Mesenchymal stem cell (in vitro differentiated cells and primary cell): ENCODE measurements around the gene HDAC11.

ENCODE experiments used
- DNase-seq: peaks from one replicate; pipeline ENCODE4 v3.0.0-alpha.2; 2013
- H2AFZ ChIP-seq: one replicate; pipeline ENCODE4 v1.6.1; 2013; ENCODE audit warnings: low read depth, mild to moderate bottlenecking, control low read depth, inconsistent platforms, low read length, moderate library complexity
- H2AK5ac ChIP-seq: 2 replicates; pipeline ENCODE4 v1.6.1; 2013; ENCODE audit warnings: low read length, moderate library complexity, mild to moderate bottlenecking, inconsistent platforms; ENCODE audit not compliant: severe bottlenecking
- H2BK120ac ChIP-seq: one replicate; pipeline ENCODE4 v1.6.1; 2013; ENCODE audit warnings: low read depth, mild to moderate bottlenecking, inconsistent platforms, low read length, moderate library complexity
- H2BK12ac ChIP-seq, 2 experiments: one replicate each; pipeline ENCODE4 v1.6.1; 2013; ENCODE audit warnings: inconsistent platforms in 2 of 2, low read length in 2 of 2, mild to moderate bottlenecking in 2 of 2, moderate library complexity in 2 of 2, control low read depth in 1 of 2
- H2BK15ac ChIP-seq: one replicate; pipeline ENCODE4 v1.6.1; 2013; ENCODE audit warnings: mild to moderate bottlenecking, low read depth, inconsistent platforms; ENCODE audit not compliant: poor library complexity, severe bottlenecking
- H2BK5ac ChIP-seq: 2 replicates; pipeline ENCODE4 v1.6.1; 2013; ENCODE audit warnings: low read depth, mild to moderate bottlenecking, low read length, control low read depth, inconsistent platforms; ENCODE audit not compliant: poor library complexity, severe bottlenecking
- H3K14ac ChIP-seq, 2 experiments: one replicate each; pipeline ENCODE4 v1.6.1; 2013; ENCODE audit warnings: inconsistent platforms in 2 of 2, low read length in 2 of 2, control low read depth in 1 of 2, mild to moderate bottlenecking in 1 of 2, moderate library complexity in 1 of 2
- H3K18ac ChIP-seq, 2 experiments: one replicate each; pipeline ENCODE4 v1.6.1; 2013; ENCODE audit warnings: inconsistent platforms in 2 of 2, low read length in 2 of 2, control low read depth in 1 of 2, low read depth in 1 of 2, mild to moderate bottlenecking in 1 of 2
- H3K23ac ChIP-seq, 2 experiments: one replicate each; pipeline ENCODE4 v1.6.1; 2013; ENCODE audit warnings: inconsistent platforms in 2 of 2, low read length in 2 of 2, mild to moderate bottlenecking in 2 of 2, moderate library complexity in 2 of 2, control low read depth in 1 of 2
- H3K27ac ChIP-seq: 2 replicates; pipeline ENCODE4 v1.5.1; 2013; ENCODE audit warnings: mild to moderate bottlenecking, moderate library complexity, low read length, control low read depth, inconsistent platforms; ENCODE audit not compliant: poor library complexity, severe bottlenecking
- H3K27me3 ChIP-seq, 2 experiments: 2 replicates each; pipeline versions ENCODE4 v1.6.1 to v1.7.0; 2013; ENCODE audit warnings: low read length in 2 of 2, mild to moderate bottlenecking in 2 of 2, moderate library complexity in 2 of 2, control low read depth in 1 of 2, inconsistent platforms in 1 of 2; ENCODE audit not compliant: control insufficient read depth in 1 of 2, insufficient read depth in 1 of 2
- H3K36me3 ChIP-seq, 2 experiments: 2 replicates each; pipeline versions ENCODE4 v1.6.1 to v1.7.0; 2013; ENCODE audit warnings: low read length in 2 of 2, control low read depth in 1 of 2, inconsistent platforms in 1 of 2, low read depth in 1 of 2, mild to moderate bottlenecking in 1 of 2; ENCODE audit not compliant: insufficient read depth in 2 of 2, control insufficient read depth in 1 of 2
- H3K4ac ChIP-seq, 2 experiments: one replicate each; pipeline ENCODE4 v1.6.1; 2013; ENCODE audit warnings: inconsistent platforms in 2 of 2, low read length in 2 of 2, mild to moderate bottlenecking in 2 of 2, moderate library complexity in 2 of 2, control low read depth in 1 of 2, low read depth in 1 of 2
- H3K4me1 ChIP-seq: 2 replicates; pipeline ENCODE4 v1.6.1; 2013; ENCODE audit warnings: low read depth, low read length, control low read depth; ENCODE audit not compliant: control insufficient read depth, insufficient read depth
- H3K4me2 ChIP-seq: 2 replicates; pipeline ENCODE4 v1.6.1; 2013; ENCODE audit warnings: low read length, mild to moderate bottlenecking, inconsistent platforms; ENCODE audit not compliant: poor library complexity, severe bottlenecking
- H3K4me3 ChIP-seq, 2 experiments: 2 replicates each; pipeline versions ENCODE4 v1.5.1 to v1.7.0; 2013; ENCODE audit warnings: low read length in 2 of 2, mild to moderate bottlenecking in 2 of 2, control low read depth in 1 of 2, low read depth in 1 of 2; ENCODE audit not compliant: insufficient read depth in 1 of 2
- H3K79me1 ChIP-seq: replicated peaks from 2 replicates; pipeline ENCODE4 v1.6.1; 2013; ENCODE audit warnings: mild to moderate bottlenecking, control low read depth, low read length, inconsistent platforms; ENCODE audit not compliant: poor library complexity, severe bottlenecking
- H3K9ac ChIP-seq: 2 replicates; pipeline ENCODE4 v1.7.0; 2013; ENCODE audit warnings: mild to moderate bottlenecking, low read length, moderate library complexity
- H3K9me3 ChIP-seq: 2 replicates; pipeline ENCODE4 v1.7.0; 2013; ENCODE audit warnings: mild to moderate bottlenecking, low read length; ENCODE audit not compliant: control insufficient read depth
- H4K8ac ChIP-seq: one replicate; pipeline ENCODE4 v1.6.1; 2013; ENCODE audit warnings: inconsistent platforms, mild to moderate bottlenecking, low read length, moderate library complexity
- H4K91ac ChIP-seq: one replicate; pipeline ENCODE4 v1.6.1; 2013; ENCODE audit warnings: mild to moderate bottlenecking, low read length, inconsistent platforms
- WGBS: methylation state at CpG from one replicate; pipeline ENCODE4 v1.1.7; 2013; ENCODE audit warnings: mixed read lengths; 5-methylcytosine and 5-hydroxymethylcytosine counted together

HDAC11 gene

DNA sequence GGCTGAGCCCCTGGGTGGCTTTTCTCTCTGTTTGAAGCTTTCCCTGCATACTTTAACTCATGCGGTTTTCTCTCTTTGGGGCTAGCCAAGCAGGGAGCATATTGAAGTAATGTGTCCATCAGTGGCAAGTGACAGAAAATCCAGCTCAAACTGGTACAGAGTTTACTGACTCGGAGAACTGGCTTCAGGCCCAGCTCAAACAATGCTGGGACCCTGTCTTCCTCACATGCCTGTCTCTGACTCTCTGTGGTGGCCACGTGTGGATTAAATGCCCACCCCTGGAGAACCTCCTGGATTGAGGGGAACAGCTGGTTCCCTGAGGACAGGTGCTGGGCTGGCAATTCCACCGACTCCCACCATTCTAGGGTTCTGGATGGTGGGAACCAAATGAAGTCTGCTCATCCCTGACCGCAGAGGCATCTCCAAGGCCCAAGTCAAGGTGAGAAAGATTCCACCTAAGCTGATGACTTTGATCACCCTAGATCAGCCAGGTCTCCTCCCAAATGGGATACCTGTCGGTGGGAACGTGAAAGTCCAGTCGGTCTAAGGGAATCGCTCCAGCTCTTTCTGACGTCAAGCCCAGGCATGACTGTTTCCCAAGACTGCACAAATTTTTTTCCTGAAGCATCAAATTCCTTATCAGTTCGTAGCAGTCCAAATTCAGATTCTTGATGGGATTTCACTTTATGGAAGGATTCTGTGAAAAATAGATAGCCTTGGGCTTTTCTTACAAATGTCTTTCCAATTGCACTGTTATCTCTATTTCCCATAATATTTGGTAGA lies 16.3 kb upstream of the HDAC11 start:
- Histone ChIP-seq H2BK5ac (no peak overlapping the region), H3K14ac (no peak overlapping the region)
- WGBS: 84% methylated on average over 10 of the region's 11 CpGs

DNA sequence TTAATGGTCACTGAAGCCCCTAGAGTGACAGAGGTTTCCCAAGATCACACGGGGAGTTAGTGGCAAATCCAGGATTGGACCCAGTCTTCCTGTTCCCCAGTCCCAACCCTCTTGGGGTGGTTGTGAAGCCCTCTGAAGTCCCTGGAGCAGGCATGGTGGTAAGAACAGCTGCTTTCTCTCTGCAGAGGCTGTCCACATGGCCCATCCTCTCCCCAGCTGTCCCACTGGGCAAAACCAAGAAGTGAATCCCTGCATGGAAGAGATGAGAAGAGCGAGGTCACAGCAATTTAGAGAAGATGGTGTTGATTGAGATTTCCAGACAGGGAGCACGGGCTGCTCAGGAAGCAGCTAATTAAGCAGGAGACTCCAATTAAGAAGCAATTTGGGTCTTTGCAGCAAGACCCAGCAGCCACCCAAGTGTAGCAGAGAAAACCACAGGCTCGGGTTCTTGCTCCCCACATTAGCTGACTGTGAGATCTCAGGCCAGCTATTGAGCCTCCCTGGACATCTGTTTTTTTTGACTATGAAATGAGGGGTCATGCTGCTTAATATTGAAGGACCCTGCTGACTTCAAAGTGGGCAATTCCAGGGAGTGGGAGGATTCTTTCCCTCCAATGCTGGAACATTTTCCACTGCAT lies 14.8 kb upstream of the HDAC11 start:
- no peak overlapping the region for H2AFZ ChIP-seq
- no peak overlapping the region for H2AK5ac ChIP-seq
- H3K4ac ChIP-seq: no peak overlapping the region
- H4K91ac ChIP-seq: no peak overlapping the region
- no peak overlapping the region for H4K8ac ChIP-seq
- H3K36me3 ChIP-seq: no peaks in the 10 kb centered on the region
- no peaks in the 10 kb centered on the region for H3K79me1 ChIP-seq
- no peak overlapping the region for H3K14ac ChIP-seq
- DNase-seq: no peak
- no peak overlapping the region for H3K27ac ChIP-seq
- 34% methylated on average over 4 of the region's 4 CpGs for WGBS
- peaks cover 39 to 41% of the 10 kb centered on the region in 2 experiments for H3K27me3 ChIP-seq
- no peak overlapping the region for H2BK15ac ChIP-seq
- H3K4me2 ChIP-seq: no peak overlapping the region
- H3K4me3 ChIP-seq: no peak overlapping the region
- H3K23ac ChIP-seq: no peak overlapping the region
- H2BK12ac ChIP-seq: no peak overlapping the region
- H3K4me1 ChIP-seq: no peaks in the 10 kb centered on the region
- H3K9ac ChIP-seq: no peak overlapping the region
- H3K9me3 ChIP-seq: no peaks in the 10 kb centered on the region
- no peak overlapping the region for H3K18ac ChIP-seq
- H2BK5ac ChIP-seq: no peak overlapping the region
- H2BK120ac ChIP-seq: no peak overlapping the region

More for the DNA sequence above, 16.3 kb upstream of the HDAC11 start:
- Histone ChIP-seq H3K27ac (no peak overlapping the region), H3K18ac (no peak overlapping the region), H3K4me1 (no peaks in the 10 kb centered on the region), H3K23ac (no peak overlapping the region), H2BK12ac (no peak overlapping the region), H2BK15ac (no peak overlapping the region), H3K4me3 (no peak overlapping the region), H3K27me3 (peaks cover 48 to 53% of the 10 kb centered on the region in 2 experiments), H3K79me1 (no peaks in the 10 kb centered on the region), H3K9me3 (no peaks in the 10 kb centered on the region), H2AFZ (no peak overlapping the region), H3K4ac (no peak overlapping the region), H3K9ac (no peak overlapping the region), H3K36me3 (no peaks in the 10 kb centered on the region), H4K8ac (no peak overlapping the region), H4K91ac (no peak overlapping the region), H3K4me2 (no peak overlapping the region), H2AK5ac (no peak overlapping the region), H2BK120ac (no peak overlapping the region)
- no peak for DNase-seq

DNA sequence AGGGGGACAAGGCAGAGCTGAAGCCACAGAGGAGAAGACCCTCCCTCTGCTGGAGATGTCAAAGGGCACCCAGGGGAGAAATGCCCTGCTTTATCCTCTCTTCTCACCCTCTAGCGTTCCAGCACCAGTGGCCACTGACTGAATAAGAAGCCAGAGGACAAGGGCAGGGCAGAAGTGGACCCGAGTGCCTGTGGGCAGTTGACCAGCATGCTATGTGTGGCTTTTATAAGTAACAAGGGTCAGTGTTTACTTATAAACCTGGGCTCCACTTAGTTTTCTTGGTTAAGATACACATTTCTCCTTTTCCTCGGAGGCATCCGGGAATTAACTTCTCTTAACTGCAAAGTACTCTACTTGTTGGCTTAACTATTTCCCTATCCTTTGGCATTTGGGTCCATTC lies 13.3 kb upstream of the HDAC11 start:
- Histone ChIP-seq H3K27ac (no peak overlapping the region), H3K27me3 (peaks cover 37 to 43% of the 10 kb centered on the region in 2 experiments)
- 89% methylated on average over 4 of the region's 4 CpGs for WGBS

DNA sequence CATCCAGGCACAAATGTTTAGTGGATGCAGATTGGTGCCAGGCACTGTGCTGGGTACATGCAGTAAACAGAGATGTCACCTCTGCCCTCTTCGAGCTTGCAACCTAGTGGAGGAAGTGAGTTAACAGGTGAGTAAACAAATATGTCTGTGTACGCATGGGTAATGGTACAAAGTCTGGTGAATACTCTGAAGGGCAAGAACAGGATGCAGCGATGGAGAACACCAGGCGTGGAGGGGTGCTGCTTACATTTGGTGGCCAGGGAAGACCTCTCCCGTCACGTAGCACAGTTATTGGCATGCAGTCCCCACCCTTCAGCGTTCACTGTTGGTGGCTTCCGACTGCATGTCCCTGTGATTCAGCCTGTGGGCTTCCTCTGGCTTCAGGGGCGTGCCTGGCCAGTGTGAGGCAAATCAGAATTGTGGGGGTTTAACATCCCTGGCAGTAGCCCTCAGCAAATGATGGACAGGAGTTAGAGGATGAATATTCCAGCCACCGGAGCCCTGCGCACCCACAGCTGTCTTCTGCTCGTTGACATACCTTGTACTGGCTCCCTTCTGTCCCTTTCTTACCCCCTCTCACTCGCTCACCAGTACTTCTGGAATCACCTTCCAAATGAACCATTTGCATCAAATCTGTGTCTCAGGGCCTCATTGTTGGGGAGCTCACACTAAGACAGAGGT lies 9.1 kb upstream of the HDAC11 start:
- no peak overlapping the region for H2AK5ac ChIP-seq
- H3K4ac ChIP-seq: no peak overlapping the region
- 73% methylated on average over 13 of the region's 13 CpGs for WGBS
- H3K4me1 ChIP-seq: no peaks in the 10 kb centered on the region
- no peak overlapping the region for H3K27ac ChIP-seq
- no peak overlapping the region for H4K8ac ChIP-seq
- H3K14ac ChIP-seq: no peak overlapping the region
- H2BK5ac ChIP-seq: no peak overlapping the region
- H3K9ac ChIP-seq: no peak overlapping the region
- no peak for DNase-seq
- H2BK12ac ChIP-seq: no peak overlapping the region
- no peaks in the 10 kb centered on the region for H3K79me1 ChIP-seq
- no peak overlapping the region for H3K4me3 ChIP-seq
- H3K18ac ChIP-seq: no peak overlapping the region
- H3K27me3 ChIP-seq: peaks cover 12 to 39% of the 10 kb centered on the region in 2 experiments
- H3K36me3 ChIP-seq: no peaks in the 10 kb centered on the region
- H2BK15ac ChIP-seq: no peak overlapping the region
- H3K9me3 ChIP-seq: no peaks in the 10 kb centered on the region
- no peak overlapping the region for H3K23ac ChIP-seq
- H2BK120ac ChIP-seq: no peak overlapping the region
- no peak overlapping the region for H2AFZ ChIP-seq
- H4K91ac ChIP-seq: no peak overlapping the region
- H3K4me2 ChIP-seq: no peak overlapping the region

More for the DNA sequence above, 13.3 kb upstream of the HDAC11 start:
- Histone ChIP-seq H3K9me3 (no peaks in the 10 kb centered on the region), H3K4ac (no peak overlapping the region), H3K4me1 (no peaks in the 10 kb centered on the region), H3K4me3 (no peak overlapping the region), H2BK120ac (no peak overlapping the region), H4K8ac (no peak overlapping the region), H2BK12ac (no peak overlapping the region), H3K23ac (no peak overlapping the region), H3K14ac (no peak overlapping the region), H3K79me1 (no peaks in the 10 kb centered on the region), H3K36me3 (no peaks in the 10 kb centered on the region), H3K9ac (no peak overlapping the region), H3K4me2 (no peak overlapping the region), H2AFZ (no peak overlapping the region), H2AK5ac (no peak overlapping the region), H4K91ac (no peak overlapping the region), H3K18ac (no peak overlapping the region), H2BK15ac (no peak overlapping the region), H2BK5ac (no peak overlapping the region)
- DNase-seq: no peak
